HG02885 (cell line): Measurements from ENCODE around the gene USH2A.

Experiments used
- ATAC-seq: cut with Tn5 transposase; IDR thresholded peaks from one replicate; pipeline ENCODE4 v1.9.1; 2021; ENCODE audit warnings: mild to moderate bottlenecking; ENCODE audit not compliant: unreplicated experiment, poor library complexity

USH2A gene

DNA sequence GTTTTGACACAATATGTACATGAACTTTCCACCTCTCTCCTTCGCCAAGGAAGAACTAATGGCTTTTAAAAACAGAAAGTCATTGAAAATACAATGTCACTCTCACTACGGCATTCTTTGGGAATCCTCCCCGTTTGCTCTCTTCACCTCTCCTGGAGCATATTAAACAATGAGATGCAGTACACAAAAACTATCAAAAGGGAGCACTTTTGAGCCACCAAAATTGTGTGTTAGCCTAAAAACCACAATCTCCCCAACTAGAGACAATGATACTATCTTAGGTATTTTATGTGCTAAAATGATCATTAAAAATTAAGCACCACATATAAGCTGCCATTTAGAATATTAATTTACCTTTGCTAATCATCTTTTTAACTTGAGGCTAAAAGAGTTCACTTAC is 430.6 kb downstream of the USH2A start:
- ATAC-seq, result peak; percentile 76

DNA sequence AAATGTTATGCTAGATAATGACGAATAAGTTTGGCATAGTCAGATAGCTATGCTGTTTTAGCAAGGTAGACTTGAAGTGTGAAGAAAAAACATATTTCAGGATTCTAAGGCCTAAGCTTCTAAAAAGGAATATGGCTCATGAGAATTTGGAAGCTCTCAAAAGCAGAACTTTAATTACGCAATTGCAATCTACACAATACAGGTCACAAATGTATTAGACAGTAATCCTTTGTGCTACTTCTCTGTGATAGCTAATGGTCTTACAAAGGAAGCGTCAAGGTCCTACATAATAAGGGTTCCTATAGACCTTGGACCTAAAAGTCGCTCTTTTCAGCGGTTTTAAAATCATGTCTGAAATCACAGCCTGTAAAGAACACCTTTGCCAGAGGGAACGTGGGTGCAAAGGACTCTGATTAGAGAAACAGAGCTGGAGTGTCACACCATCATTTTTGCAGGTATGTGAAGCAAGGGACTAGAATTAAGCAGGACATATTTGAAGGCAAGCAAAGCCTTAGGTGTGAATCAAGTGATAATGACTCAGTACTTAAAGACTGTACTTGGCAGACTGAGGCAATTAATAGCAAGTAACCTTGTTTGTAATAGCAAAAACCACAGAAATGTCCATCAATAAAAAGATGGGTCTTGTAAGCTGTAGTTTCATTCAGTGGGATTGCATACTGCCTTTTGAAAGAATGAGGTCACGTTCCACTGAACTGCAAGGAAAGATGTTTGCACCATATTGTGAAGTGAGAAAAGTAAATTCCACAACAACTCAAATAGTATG is 436.0 kb downstream of the USH2A start:
- no peak for ATAC-seq

DNA sequence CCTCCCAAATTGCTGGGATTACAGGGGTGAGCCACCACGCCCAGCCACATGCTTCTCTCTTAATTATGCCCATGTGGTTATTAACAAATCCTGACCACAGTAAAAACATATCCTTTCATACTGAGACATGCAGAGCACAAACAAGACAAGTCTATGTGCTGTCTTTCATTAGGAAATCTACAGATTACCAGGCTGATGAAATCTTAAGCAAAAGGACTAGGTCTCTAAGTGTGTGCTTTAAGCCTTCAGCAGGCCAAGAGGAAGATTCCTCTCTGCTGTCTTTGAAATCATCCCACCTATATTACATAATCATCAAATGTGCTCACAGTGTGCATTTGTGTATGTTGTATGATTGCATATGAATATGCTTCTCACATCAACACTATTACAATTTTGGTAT is 436.8 kb downstream of the USH2A start:
- no peak for ATAC-seq

DNA sequence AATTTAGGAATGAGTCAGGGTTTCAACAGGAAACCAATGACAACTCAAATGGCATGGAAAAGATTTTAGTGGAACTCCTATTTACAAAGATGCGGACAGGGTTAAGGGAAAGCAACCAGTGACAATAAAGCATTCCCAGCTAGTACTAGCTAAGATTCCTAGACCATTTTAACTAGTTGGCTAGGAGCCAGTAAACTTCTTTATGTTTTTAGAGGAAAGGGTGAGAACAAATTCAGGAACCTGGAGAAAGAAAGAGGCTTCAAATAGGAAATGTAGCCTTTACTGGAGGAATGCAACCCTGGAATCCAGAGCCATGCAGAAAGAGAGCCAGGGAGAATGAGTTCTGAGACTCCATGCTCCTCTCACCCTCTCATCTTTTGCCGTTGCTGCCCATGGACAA is 439.6 kb downstream of the USH2A start:
- no peak for ATAC-seq

DNA sequence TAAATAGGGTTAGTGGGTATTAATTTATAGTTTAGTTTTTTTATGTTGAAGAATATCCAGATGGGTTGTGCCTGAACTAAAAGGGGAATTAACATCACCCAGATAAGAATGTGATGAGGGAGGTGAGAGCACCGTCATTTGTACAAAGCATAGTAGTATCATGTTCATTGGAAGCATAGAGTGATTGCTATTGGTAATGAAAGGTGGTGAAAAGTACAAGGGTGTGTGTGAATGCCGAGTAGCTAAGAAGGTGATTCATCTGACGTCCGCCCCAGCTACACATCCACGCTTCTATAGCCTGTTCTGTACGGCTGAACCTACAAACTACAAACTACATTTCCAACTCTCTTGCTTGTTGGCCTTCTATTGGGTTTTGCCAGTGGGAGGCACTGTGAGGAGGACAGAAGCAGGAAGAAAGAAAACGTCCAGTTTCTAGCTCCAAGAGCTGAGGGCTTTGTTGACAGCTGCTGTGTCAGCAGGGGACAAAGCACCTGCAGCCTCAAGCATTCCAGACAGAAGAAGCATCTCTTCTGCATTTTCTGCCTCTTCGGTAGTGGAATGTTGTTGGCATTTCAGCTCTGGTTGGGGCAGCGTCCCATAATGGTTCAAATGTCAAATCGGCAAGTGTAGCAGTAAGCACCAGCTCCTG is 451.3 kb downstream of the USH2A start:
- no peak for ATAC-seq

DNA sequence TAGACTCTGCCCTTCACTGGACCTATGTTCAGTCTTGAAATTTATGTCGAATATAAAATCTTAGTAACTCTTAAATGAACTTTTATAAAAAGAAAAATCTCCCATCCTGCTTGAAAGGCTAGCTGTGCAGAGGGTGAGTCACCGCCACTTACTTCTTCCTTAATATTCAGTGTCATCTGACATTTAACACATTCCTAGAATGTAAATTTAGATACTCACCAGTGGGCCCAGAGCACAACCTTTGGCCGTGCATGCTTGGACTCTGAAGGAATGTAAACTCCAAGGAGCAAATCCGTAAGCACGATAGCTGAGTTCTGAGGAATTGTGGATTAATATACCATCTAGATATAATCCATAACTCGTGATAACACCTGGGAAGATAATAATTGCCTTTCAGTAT is 452.8 kb downstream of the USH2A start:
- no peak for ATAC-seq

DNA sequence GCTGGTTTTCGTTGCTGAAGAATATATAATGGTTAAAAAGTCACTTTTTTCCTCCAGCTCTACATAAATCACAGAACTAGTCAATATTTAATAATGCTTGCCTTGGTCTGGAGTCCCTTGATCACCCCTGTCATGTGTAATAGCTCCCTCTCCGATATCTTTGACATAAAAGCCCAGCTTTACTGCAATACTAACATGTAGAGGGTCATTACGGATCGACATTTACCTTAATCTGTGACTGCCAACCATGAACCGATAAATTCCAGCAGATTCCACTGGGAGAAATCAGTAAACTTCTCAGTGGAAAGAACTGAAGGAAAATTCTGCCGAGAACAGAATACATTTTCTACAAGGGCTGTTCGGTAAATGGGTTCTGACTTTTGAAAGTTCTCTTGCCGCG is 459.6 kb downstream of the USH2A start:
- no peak for ATAC-seq

DNA sequence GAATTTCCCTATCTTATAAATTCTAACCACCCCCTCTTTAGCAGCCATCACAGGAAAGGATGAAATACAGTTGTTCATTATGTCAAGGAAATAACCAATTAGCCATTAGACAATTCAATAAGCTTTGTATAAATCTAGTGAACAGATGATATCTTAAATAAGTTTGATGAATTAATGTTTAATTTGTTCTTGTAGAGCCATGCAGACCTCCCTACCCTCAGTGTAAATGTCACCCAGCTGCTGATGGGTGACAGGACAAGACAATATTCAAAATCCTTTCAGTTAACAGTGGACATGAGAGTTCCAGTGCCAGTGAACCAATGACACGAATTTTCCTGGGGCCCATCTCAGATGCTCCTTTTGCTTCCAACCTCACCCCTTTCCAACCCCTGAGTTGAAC is 460.2 kb downstream of the USH2A start:
- ATAC-seq, result no peak

DNA sequence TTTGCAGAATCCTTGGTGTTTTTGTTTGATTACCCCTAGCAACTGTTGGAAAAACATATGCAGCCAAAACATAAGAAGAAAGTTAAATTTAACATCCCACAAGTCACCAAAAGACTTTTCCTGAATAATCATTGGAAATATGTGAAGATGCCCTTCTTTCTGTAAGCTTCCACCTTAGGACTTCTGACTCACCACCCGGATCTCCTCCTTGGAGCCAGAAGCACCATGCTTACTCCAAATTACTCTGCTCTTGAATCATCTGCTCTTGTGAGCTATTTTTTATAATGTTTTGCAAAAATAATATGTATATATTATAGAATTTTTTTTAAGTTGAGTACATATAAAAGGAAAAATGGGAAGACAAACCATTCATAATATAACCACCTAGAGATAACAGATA is 464.4 kb downstream of the USH2A start:
- ATAC-seq, result no peak

DNA sequence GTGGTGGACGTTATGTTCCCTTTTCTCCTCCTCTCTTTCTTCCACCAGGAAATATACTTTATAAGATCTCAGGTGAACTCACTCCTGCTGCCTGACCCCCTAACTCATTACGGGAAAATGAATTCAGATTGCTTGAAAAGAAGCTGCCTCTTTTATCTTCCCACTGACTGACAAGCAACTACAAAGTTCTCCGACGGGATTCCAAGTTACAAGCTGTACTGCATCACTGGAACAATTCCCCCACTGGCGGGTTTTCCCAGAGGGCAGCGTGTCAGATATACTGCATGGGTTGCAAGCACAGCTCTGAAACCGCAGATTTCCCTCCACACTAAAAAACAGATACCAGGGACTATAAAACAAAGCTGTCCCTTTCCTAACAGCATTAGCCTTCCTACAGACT is 465.6 kb downstream of the USH2A start:
- ATAC-seq, result no peak

DNA sequence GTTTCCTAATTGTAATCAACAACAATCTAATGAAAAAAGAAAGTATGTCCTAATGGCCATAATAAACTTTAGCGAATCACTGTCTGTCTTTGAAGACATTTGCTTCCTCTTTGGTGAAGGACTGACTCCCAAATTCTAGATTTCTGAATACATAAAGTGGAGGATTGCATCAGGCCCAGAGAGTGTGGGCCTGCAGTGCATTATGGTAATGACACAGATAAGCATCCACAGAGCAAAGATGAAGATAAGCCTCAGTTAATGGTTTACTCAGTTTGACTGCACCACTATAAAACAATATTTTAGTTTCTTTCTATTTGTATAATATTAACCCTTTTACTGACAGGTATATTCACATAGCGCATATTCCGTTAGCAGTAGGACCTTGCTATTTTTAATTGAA is 490.7 kb downstream of the USH2A start:
- no peak for ATAC-seq

DNA sequence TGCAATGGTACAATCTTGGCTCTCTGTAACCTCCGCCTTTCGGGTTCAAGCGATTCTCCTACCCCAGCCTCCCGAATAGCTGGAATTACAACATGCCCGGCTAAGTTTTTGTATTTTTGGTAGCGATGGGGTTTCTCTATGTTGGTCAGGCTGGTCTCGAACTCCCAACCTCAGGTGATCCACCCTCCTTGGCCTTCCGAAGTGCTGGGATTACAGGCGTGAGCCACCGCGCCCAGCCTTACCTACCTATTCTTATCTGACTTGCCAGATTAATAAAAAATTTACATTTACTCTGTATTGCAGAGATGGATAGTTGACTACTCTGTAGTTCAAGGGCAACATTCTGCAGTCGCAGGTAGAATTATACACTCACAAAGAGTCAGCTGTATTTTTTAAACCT is 496.6 kb downstream of the USH2A start:
- no peak for ATAC-seq

DNA sequence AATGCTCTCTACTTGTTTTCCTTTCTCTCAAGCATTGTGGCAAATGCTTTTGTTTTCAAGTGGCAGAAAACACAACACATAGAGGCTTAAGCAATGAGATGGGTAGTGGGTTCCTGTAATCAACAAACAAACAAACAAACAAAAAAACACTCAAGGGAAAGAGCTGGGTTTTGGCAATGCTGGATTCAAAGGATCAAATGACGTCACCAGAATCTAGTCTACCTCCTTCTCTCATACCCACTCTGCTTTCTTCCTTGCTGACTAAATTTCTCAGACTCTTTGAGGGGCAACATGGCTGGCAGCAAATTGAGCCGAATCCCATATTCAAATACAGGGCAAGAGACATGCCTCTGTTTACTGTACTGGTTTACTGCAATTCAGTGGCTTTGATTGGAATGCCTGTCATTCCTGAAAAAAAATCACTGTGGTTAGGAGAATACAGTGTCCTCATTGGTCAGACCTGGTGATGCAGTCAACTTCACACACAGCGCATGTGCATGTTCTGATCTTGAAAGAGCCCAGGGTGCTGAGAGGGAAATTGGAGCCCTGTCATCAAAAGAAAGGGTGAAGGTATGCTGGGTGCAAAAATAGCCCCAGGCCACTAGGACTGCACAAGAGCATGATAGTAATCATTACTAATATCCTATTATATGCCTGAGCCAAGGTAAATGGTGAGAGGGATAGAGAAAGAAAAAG is 500.0 kb downstream of the USH2A start:
- ATAC-seq, result no peak

DNA sequence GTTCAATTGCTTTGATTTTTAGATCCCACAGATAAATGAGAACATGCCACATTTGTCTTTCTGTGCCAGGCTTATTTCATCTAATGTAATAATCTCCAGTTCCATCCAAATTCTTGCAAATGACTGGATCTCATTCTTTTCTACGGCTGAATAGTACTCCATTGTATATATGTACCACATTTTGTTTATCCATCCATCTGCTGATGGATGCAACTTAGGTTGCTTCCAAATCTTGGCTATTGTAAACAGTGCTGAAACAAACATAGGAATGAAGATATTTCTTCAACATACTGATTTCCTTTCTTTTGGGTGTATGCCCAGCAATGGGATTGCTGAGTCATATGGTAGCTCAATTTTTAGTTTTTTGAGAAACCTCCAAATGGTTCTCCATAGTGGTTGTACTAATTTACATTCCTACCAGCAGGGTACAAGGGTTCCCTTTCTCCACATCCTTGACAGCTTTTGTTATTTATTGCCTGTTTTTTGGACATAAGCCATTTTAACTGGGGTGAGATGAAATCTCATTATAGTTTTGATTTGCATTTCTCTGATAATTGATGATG is 511.8 kb downstream of the USH2A start:
- ATAC-seq, result no peak

DNA sequence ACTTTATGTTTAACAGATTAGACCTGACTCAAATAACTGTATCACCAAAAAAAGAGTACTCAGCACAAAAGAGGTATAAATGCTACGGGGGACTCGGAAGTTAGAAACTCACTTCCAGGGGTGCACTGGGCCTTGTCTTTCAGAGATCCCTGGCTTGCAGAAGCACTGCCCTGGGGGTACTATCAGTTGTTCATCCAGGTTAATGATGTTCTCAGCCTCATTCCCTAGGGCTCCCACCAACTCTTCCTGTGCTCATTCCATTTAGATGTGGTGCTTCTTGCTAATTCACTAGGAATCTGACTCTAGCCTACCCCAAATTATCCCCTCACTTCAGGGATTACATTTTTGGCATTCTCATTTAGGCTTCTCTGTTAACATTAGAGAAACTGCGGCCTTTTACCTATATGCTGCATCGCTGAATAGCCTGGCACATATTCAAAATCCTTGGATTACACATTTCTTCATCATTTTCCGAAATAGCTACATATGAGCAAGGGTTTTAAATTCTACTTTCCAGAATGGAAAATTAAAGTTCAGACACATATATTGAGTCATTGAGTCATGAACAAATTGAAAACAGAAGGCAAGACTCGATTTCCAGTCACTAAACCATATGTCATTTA is 517.6 kb downstream of the USH2A start:
- no peak for ATAC-seq

DNA sequence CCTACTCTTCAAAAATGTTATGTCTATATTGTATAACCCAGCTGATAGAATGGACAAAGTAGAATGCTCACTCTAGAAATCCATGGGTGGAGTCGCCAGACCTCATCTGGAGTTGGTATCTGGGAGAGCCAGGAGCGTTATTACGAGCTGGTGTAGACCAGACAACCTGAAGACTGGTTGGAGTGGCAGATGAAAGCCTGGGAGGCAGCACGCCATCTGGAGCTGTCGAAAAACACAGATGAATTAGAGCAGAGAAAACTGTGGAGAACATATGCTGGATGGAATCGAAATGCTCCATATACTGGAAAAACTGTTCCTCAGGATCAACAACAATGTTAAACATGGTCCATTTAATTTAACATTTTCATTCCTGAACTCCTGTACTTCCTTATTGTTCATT is 522.6 kb downstream of the USH2A start:
- ATAC-seq, result no peak

DNA sequence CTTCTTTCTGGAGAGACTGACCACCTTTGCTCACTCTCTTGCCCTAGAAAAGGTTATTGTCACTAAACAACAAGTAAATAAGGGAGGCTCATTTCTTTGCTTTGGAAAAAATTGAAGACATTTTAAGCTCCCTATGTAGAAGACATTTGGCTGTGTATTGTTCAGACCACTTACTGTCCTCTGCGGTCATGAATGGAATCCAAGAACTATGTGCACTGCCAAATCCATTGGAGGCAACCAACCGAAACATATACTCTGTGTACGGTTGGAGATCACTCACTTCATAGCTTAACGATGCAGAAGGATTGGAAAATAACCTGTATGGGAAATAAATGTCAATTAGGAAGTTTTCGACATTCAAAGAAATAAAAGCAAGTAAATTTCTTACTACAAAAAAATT is 523.3 kb downstream of the USH2A start:
- no peak for ATAC-seq

DNA sequence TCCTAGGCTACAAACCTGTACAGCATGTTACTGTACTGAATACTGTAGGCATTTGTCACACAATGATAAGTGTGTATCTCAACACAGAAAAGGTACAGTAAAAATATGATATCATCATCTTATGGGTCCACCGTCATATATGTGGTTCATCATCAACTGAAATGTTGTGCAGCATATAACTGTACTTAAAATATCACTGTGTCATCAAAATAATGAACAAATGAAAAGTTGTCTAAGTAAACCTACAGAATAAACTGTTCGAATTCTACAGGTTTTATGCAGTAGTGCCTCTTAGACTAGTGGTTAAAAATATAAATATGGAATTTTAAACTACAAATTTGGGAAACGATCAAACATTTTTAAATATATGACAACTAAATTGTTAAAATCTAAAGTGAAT is 527.4 kb downstream of the USH2A start:
- ATAC-seq, result no peak

DNA sequence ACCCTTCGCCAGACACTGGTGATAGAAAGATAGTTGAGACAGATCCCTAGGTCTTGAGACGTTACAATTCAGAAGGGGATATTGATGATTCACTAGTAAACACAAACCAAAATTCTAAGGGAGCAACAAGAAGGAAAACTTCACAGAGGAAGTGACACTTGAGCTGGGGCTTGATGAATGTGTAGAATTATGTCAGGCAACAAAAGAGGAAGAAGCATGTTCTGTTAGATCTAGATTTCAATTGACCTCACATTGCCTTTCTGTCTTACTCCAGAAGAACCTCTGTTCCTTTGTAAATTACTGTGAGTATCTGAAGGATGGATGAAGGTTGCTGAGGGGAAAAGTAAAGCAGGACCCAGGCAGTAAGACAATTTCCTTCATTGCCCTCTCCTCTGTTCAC is 528.0 kb downstream of the USH2A start:
- ATAC-seq, result no peak

DNA sequence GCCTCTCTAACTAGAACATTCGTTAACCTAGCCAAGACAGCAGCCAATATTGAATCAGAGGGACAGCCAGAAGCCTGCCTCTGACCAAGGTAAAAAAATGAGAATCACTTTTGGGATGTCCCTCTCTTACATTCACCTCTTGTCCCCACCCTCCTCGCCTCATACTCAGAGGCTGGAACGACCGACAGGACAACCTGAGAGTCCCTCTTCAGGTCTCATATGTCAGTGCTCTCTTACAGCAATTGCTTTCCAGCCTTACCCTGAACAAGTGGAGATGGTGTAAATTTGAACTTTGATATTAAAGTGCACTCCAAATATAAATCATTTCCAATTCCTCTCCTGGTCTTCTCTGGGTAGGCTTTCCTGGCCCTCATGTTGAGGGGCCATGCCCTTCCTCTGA is 528.6 kb downstream of the USH2A start:
- no peak for ATAC-seq
